G401.6 (cell line): ENCODE results near the gene ADAMTS7.
"Not testable (repeated sequence)": the region's sequence is repeated elsewhere in the genome, so short reads cannot be mapped to it uniquely, and the experiment has no call there.

Source experiments
- FAIRE-seq: peaks from 2 replicates; lab custom pipeline; 2012; peaks lifted over from hg19 to GRCh38; lab: Jason Lieb, UNC

The ADAMTS7 gene

GRCh38 chr15:78766041-78766440, 45.2 kb downstream of the ADAMTS7 start:
- no peak for FAIRE-seq

GRCh38 chr15:78765154-78765860, 46.0 kb downstream of the ADAMTS7 start:
- not testable (repeated sequence) for FAIRE-seq

DNA sequence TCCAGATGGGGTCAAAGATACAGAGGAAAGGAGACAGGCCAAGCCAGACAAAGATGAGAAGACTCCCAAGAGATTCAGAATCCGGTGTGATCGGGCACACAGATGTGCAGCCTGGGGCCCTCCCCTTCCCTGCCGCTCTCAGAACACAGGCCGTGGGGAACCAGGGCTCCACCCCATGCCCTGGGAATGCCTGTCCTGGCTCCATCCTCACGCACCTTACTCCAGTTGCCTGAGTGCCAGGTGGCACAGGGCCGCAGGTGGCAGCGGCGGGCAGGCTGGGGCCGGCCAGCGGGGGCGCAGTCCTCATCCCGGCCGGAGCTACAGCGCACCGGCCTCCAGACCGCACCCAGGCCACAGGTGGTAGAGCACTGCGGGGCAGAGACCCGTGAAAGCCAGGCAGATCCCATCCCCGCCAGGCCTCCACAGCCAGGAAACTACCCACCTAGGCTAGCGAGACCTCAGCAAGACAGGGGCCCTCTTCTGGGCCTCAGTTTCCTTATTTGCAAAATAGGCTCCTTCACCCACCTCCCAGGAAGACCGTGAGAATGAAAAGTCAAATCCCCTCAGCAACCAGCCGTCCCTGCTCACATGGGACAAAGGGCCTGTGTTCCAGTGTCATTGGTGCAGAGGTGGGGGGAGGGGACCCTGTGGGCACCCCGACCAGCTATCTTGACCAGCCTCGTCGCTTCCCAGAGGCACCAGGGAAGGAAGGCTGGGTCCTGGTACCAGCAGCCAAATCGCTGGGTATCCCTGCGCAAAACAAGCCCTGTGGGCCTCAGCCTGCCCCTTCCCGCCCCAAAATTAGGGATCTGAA, 46.7 kb downstream of the ADAMTS7 start:
- not testable (repeated sequence) for FAIRE-seq

GRCh38 chr15:78763796-78764241, 47.4 kb downstream of the ADAMTS7 start:
- no peak for FAIRE-seq

DNA sequence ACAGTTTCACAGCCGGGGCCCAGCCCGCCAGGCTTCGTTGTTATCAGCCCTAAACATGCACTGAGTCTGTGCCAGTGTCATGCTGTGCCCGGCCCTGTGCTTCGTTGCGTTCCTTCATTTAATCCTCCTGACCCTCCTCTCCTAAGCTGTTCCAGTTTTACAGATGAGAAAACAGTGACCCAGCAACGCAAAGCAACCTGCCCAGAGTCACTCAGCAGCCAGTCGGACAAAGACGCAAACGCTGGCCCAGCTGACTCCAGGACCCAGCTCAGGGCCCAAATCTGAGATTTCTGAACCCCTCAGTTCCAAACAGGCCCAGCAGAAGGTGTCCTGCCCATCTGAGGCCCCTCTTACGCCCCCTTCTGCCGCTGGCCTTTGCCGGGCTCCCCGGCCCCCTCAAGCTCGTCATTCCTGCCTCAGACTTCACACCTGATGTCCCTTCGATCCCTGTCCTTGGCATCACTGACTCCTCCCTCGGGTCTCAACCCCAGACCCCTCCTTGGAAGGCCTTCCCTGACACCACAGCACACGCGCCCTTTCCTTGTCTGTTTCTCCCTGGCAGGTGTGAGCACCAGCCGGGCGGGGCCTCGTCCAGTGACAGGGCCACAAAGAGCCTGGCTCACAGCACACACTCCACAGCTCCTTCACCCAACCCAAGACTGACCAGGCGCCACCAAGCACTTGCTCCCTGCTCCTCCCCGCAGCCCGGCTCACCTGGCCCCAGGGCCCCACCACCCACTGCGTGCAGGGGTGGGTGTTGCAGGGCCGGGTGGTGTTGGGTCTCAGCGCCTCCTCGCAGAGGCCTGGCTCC, 48.1 kb downstream of the ADAMTS7 start:
- FAIRE-seq = no peak

DNA sequence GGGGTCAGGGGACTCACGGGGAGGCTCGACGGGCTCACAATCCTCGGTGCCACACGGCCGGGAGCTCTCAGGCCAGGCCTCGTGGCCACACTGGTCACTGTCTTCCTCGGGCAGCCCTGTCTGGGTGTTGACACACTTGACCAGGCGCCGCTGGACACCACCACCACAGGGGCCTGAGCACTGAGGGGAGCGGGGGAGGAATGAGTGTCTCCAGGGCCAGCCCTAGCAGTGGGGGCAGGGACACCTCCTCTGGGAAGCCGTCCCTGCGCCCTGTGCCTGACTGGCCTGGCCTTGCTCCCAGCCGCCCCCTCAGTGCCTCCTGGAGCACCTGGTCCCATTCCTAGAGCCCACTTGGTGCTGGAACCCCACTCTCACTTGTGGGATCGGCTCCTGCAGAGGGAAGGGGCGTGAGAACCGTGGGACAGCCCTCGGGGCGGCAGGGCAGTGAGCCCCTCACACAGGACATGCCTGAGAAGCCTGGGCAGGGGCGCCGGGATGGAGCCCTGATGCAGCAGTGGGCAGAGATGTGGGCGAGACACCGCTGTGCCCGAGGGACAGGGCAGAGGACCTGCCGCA, 48.8 kb downstream of the ADAMTS7 start:
- not testable (repeated sequence) for FAIRE-seq

GRCh38 chr15:78761891-78762385, 49.3 kb downstream of the ADAMTS7 start:
- FAIRE-seq = no peak

GRCh38 chr15:78761475-78761874, 49.8 kb downstream of the ADAMTS7 start:
- not testable (repeated sequence) for FAIRE-seq

GRCh38 chr15:78761020-78761419, 50.2 kb downstream of the ADAMTS7 start:
- FAIRE-seq = no peak

DNA sequence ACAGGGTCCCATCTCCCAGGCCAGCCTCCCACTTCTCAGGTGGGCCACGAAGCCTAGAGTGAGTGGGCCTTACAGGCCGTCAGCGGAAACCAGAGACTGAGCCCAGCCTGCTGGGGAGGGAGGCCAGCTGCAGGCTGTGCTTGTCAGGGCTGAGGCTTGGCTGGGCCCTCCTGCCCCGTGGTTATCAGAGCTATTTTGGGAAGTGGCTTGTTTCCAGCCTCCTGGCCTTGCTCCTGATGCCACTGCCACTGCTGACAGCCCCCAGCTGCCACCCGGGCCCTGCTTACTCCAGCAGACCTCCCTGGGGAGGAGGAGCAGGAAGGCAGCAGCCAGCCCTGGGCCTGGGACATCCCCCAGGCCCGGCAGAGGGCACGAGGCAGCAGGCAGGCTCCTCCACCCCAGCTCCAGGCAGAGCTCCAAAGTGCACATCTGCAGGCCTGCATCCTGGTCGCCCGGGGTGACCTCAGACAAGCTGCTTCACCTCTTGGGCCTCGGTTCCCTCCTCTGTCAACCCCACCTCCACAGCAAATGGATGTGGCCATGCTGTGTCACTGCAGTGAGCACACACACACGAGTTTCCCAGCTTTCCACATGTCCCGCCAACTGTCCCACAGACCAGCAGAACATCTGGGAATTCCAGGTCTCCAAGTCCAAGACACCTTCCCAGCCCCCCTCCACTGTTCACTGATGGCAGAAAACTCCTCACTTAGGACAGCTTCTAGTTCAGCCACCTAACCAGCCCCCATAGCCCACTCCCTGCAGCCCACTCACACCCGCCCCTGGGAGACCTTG, 51.0 kb downstream of the ADAMTS7 start:
- not testable (repeated sequence) for FAIRE-seq

DNA sequence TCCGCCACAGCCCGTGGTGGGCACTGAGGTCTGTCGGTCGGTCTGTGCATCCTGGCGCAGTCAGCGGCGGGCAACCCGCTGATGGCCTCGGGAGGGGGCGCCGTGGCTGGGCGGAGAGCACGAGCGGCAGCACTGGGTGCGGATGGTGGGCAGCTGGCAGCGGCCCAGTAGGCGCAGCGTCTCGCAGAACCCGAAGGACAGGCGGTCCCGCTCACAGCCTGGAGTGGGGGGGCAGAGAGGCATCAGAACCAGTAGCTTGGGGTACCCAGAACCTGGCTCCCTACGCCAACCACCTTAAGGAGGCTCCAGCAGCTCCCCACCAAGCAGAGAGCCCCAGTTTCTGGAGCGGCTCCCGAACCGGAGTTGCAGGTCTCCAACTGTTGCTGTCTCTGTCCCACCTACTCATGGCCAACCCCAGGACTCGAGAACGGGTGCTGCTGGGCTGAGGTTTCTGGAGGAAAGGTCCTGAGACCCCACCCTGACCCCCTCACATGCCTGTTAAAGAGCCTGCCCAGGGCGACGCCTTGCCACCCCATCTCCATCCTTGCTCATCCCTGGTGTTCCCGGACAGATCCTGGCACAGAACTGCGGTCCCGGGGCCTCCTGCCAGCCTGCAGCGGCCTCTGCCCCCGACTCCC, 51.8 kb downstream of the ADAMTS7 start:
- not testable (repeated sequence) for FAIRE-seq

GRCh38 chr15:78758486-78759200, 52.6 kb downstream of the ADAMTS7 start:
- FAIRE-seq = not testable (repeated sequence)

- not testable (repeated sequence) for FAIRE-seq
Observed at GRCh38 chr15:78758084-78758483, 53.2 kb downstream of the ADAMTS7 start.

DNA sequence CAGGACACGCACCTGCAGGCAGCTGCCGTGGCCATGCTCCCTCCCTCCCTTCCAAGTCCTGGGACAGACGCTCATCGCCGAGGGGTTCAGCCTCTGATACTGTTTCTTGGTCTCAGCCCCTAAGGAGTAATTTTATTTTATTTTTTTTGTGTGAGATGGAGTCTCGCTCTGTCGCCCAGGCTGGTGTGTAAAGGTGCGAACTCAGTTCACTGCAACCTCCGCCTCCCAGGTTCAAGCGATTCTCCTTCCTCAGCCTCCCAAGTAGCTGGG, 53.7 kb downstream of the ADAMTS7 start:
- FAIRE-seq = no peak

DNA sequence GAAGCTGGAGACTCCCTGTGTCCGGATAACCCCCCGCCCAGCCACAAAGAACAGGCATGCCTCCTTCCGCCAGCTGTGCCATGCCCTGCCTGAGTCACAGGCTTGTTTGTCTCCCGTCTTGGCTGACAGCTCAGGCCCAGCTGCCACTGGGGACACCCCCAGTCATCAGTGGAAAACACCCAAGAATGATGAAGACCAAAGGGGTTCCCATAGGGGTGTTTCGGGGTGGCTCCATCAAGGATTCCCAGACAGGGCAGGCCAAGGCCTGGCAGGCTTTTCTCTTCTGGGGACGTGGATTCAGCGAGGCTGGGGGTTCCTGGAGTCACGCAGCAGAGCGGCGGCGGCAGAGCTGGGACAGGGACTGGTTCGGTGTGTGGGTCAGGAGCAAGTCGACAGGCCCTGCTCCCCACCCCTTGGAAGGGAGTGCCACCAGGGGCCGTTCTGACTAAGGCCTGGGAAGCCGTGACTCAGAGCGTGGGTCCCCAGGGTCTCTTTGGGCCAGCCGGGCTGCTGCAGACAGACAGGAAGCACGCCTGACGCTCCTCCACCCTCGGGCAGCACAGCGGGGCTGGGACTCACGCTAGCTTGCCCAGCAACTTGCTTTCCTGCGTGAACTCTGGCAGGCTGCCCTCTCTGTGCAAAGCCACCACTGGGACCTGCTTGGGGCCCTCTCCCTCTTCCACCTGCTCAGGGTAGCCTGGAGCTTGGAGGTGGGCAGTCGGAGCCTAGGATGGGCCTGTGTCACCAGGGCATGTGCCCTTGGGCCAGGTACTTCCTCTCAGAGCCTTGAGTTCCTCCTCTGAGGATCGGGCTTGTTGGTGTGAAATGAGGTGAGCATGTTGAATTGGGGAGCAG, 54.3 kb downstream of the ADAMTS7 start:
- FAIRE-seq = not testable (repeated sequence)

DNA sequence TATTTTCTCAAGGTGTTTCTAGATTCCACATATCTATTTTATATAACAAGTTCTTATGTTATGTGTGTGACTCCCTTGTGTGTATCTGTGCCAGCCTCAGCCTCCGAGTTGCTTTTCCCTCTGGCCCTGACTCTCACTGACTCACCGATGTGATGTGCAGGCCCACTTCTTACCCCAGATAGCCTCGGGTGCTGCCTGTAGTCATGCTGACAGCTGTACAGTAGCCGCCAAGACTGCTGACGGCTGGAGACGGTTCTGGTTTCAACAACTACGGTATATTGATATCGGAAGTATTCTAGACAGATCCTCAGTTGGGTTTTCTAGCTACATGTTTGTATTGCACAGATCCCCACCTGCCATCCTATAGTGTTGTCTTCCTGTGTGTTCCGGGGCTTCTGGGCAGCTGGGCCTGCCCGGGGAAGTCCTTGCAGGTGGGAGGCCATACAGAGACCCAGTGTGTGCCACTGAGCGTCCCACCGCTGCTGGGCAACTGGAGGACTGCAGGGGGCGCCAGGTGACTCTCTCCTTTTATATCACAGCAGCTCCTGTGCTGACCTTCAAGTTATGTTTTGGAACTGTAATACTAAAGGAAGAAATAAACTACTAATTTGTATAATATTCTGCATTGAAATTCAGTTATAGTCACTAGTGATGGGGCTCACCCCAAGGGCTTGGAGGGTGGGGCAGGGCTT, 55.2 kb downstream of the ADAMTS7 start:
- peak; percentile 84 for FAIRE-seq

- not testable (repeated sequence) for FAIRE-seq
Observed at GRCh38 chr15:78754637-78755280, 56.5 kb downstream of the ADAMTS7 start.
